Tibial nerve (tissue), 4 donors: ENCODE measurements around the gene YES1. TPM values are rescaled to one million over a fixed set of nuclear protein-coding genes. Genes with fewer than 3 reads are reported as not detected.

Experiments used
- DNase-seq, 2 donors: peaks; one replicate each; pipeline ENCODE4 v3.0.0-alpha.2; 2019; ENCODE audit warnings: low spot score in 2 of 2
- H3K27ac ChIP-seq, 4 donors: fragments of 200-600 bp; sonication (generic) in 3 of 4; one replicate each; pipeline ENCODE4 v1.5.1; 2017 to 2019; ENCODE audit warnings: mild to moderate bottlenecking in 1 of 4
- H3K27me3 ChIP-seq, 2 donors: fragments of 200-600 bp; sonication (generic) in 1 of 2; one replicate each; pipeline versions ENCODE4 v1.5.1 to v1.6.0; 2017 to 2019
- H3K36me3 ChIP-seq, 3 donors: fragments of 200-600 bp; sonication (generic); one replicate each; pipeline ENCODE4 v1.5.1; 2018 to 2019
- H3K4me1 ChIP-seq, 4 donors: fragments of 200-600 bp; sonication (generic) in 3 of 4; one replicate each; pipeline ENCODE4 v1.5.1; 2017 to 2019
- H3K4me3 ChIP-seq, 4 donors: fragments of 200-600 bp; sonication (generic) in 3 of 4; one replicate each; pipeline ENCODE4 v1.5.1; 2017 to 2019; ENCODE audit warnings: mild to moderate bottlenecking in 1 of 4, moderate library complexity in 1 of 4
- H3K9me3 ChIP-seq, 4 donors: fragments of 200-600 bp; sonication (generic) in 3 of 4; one replicate each; pipeline ENCODE4 v1.5.1; 2017 to 2019
- EP300 ChIP-seq, 2 donors: sonication (generic); formaldehyde crosslinking; IDR thresholded peaks; one replicate each; pipeline ENCODE4 v1.6.1; 2017; ENCODE audit warnings: antibody characterized with exemption in 2 of 2, mild to moderate bottlenecking in 1 of 2
- POLR2A ChIP-seq, 2 donors: fragments of 450-650 bp; IDR thresholded peaks; one replicate each; pipeline ENCODE4 v1.6.1; 2017; ENCODE audit warnings: antibody characterized with exemption in 2 of 2, mild to moderate bottlenecking in 2 of 2, moderate library complexity in 2 of 2
- WGBS, 2 donors: methylation state at CpG; one replicate each; pipeline ENCODE4 v1.1.5; 2018; 5-methylcytosine and 5-hydroxymethylcytosine counted together
- total RNA-seq, 4 donors: library from RNA; depleted of rRNA; stranded (reverse); fragments of >200 nt; gene quantifications; one replicate each; pipeline ENCODE4 v1.1.0, GENCODE V29; 2016
- TF ChIP-seq, protein P1 (sequence below), 5 experiments: fragments of 200-600 bp in 3 of 5; fragments of 450-650 bp in 2 of 5; sonication (generic) in 3 of 5; IDR thresholded peaks; one replicate each; pipeline ENCODE4 v1.5.1; 2016 to 2019; ENCODE audit warnings: antibody characterized with exemption in 5 of 5, mild to moderate bottlenecking in 3 of 5, moderate library complexity in 2 of 5

The YES1 gene
- total RNA-seq, 4 donors from 2014 or later = 47.5 to 73.0 (median 59.1) TPM

DNA sequence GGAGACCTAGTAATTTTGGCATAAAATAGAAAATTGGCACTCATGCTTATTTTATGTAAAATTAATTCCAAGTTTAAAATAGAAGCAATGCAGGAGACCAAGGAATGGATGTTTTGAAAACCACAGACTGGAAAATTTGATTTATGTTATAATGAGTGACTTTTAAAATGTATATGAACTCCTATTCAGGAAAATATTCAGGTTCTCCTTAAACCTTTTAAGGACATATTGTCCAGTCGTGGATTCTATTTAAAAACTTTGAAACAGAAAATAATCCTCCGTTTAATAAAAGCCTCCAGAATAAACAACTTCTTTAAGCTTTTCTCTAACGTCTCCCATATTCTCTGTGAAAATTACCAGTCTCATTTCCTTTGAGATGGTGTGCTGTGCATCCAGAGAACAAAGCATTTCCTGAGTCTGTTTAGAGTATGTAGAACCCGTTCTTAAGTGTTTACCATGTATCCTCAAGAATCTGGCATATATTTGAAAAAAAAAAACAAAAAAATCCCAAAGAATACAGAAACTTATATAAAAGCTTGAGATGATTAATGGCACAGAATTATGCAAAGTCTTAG, 8.6 kb upstream of the YES1 start:
- no peaks in the 10 kb centered on the region for H3K36me3 ChIP-seq
- H3K4me3 ChIP-seq = no peak overlapping the region
- H3K9me3 ChIP-seq = no peaks in the 10 kb centered on the region
- no peak for DNase-seq
- TF ChIP-seq, protein P1, sequence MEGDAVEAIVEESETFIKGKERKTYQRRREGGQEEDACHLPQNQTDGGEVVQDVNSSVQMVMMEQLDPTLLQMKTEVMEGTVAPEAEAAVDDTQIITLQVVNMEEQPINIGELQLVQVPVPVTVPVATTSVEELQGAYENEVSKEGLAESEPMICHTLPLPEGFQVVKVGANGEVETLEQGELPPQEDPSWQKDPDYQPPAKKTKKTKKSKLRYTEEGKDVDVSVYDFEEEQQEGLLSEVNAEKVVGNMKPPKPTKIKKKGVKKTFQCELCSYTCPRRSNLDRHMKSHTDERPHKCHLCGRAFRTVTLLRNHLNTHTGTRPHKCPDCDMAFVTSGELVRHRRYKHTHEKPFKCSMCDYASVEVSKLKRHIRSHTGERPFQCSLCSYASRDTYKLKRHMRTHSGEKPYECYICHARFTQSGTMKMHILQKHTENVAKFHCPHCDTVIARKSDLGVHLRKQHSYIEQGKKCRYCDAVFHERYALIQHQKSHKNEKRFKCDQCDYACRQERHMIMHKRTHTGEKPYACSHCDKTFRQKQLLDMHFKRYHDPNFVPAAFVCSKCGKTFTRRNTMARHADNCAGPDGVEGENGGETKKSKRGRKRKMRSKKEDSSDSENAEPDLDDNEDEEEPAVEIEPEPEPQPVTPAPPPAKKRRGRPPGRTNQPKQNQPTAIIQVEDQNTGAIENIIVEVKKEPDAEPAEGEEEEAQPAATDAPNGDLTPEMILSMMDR (IDR thresholded peaks at IDR 0.05) = no peak
- no peak for TF ChIP-seq EP300 (IDR thresholded peaks at IDR 0.05)
- no peak for TF ChIP-seq POLR2A (IDR thresholded peaks at IDR 0.05)
- H3K4me1 ChIP-seq = no peaks in the 10 kb centered on the region
- H3K27me3 ChIP-seq = peaks cover 0 to 6% of the 10 kb centered on the region in 2 donors
- WGBS, 2 donors = 26 to 27% methylated on average over 4 of the region's 4 CpGs
- no peak overlapping the region for H3K27ac ChIP-seq

DNA sequence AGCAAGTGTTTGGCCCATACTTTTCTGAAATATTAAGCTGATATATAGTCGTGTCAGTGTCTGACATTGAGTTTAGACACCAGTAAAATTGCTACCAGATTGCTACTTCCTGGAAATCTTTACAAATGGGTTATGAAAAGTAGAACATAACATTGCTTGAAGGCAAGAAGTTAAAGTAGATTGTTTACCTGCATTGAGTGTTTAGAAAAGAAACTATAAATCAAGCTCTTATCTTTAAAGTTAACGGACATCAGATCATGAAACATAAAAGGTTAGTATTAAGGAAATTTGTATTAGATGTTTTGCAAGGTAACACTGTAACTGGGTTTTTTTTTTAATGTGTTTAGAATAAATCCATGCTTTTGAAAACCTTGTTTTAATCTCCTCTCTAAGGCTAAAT, 4.8 kb upstream of the YES1 start:
- Histone ChIP-seq H3K27ac (no peak overlapping the region), H3K36me3 (no peaks in the 10 kb centered on the region), H3K4me1 (peaks cover 0 to 8% (median 0%) of the 10 kb centered on the region in 4 donors), H3K27me3 (peaks cover 0 to 6% of the 10 kb centered on the region in 2 donors), H3K9me3 (no peaks in the 10 kb centered on the region), H3K4me3 (no peak overlapping the region)
- TF ChIP-seq, protein P1 (IDR thresholded peaks at IDR 0.05) = no peak
- TF ChIP-seq EP300 (IDR thresholded peaks at IDR 0.05) = no peak
- WGBS, 2 donors = 56 to 60% methylated on average over 2 of the region's 2 CpGs
- no peak for DNase-seq

DNA sequence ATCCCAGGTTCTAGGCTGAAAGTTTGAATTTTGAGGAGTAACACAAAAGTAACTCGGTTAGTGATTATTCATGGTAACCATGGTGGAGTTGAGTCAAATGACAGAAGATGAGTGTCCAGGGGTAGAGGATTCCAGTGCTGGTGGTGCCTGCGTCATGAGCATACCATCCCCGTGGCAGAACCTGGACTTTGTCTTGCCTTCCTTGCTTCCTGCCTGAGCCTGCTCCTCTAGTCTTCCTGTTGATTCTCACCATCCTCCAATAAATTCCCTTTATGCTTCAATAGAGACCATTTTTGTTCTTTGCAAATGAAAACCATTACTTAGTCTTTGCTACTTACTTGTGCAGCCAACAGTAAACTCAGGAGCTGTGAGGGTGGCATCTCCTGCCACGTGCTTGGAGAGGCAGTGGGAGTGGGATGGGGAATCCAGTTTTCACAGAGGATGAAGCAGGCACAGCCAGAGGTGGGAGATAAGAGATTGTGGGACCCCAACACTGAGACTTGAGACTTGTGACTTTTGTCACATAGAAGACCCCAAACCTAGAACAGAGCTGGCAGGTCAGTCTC, 4.1 kb upstream of the YES1 start:
- 83 to 85% methylated on average over 4 of the region's 4 CpGs for WGBS, 2 donors
- Histone ChIP-seq H3K4me1 (peaks cover 0 to 8% (median 0%) of the 10 kb centered on the region in 4 donors), H3K9me3 (no peaks in the 10 kb centered on the region), H3K27ac (no peak overlapping the region), H3K36me3 (no peaks in the 10 kb centered on the region), H3K4me3 (no peak overlapping the region), H3K27me3 (peaks cover 0 to 6% of the 10 kb centered on the region in 2 donors)
- DNase-seq = no peak
- TF ChIP-seq, protein P1 (IDR thresholded peaks at IDR 0.05) = no peak
- TF ChIP-seq POLR2A (IDR thresholded peaks at IDR 0.05) (no peak), EP300 (IDR thresholded peaks at IDR 0.05) (no peak)

DNA sequence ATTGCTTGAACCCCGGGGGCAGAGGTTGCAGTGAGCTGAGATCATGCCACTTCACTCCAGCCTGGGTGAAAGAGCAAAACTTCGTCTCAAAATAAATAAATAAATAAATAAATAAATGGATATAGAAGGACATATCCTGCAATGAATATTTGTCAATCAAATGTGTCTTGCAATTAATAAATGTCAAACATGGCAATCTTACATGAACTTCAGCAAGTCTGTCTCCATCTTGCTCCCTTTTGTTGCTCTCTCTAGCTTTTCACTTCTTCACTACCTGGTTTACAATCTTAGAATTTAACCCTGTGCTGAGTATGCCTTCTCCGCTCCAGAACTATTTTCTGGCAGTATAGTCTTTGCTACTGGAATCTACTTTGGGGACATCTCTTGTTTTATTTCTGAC, 3.3 kb upstream of the YES1 start:
- no peak overlapping the region for H3K27ac ChIP-seq
- TF ChIP-seq, protein P1 (IDR thresholded peaks at IDR 0.05) = no peak
- no peaks in the 10 kb centered on the region for H3K9me3 ChIP-seq
- peaks cover 0 to 14% (median 3%) of the 10 kb centered on the region in 4 donors for H3K4me1 ChIP-seq
- DNase-seq = no peak
- H3K27me3 ChIP-seq = peaks cover 0 to 6% of the 10 kb centered on the region in 2 donors
- no peaks in the 10 kb centered on the region for H3K36me3 ChIP-seq
- 70 to 81% methylated on average over 3 of the region's 3 CpGs for WGBS, 2 donors
- no peak overlapping the region for H3K4me3 ChIP-seq

DNA sequence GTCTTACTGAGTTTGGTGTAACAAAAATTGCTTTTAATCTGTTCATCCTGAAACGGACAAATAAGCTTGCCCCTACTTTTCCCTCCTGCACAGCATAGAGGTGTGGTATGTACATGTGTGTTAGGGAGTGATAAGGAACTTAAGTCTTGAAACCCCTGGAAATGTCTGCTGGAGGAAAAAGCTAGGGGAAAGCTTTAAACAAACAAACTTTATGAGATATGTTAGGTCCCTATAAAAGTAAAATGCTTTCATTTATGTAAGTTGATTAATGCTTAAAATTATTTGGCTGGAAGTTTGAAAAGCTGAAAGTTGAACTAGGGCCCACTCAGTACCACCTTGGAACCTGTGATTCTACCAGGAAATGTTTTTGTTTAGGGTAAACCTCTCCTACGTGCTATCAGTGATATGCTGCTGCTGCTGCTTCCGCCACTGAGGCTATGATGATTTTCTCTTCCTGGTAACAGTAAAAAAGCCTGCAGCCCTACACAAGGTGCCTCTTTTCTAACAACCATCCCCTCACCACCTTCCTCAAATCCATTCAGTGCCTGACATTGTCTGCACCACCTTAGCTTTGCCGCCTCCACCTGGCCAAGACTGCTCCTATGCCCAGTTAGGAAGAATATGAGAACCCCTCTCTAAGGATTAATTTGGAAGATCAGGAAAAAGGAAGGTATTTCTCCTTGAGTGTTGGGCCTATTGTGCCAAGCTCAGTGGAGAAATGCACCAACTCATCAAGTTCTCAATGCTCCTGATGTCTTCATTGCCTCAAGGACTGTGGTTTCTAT, 2.5 kb upstream of the YES1 start:
- no peaks in the 10 kb centered on the region for H3K36me3 ChIP-seq
- TF ChIP-seq, protein P1 (IDR thresholded peaks at IDR 0.05) = no peak
- TF ChIP-seq EP300 (IDR thresholded peaks at IDR 0.05) (no peak), POLR2A (IDR thresholded peaks at IDR 0.05) (no peak)
- no peak overlapping the region for H3K4me3 ChIP-seq
- 76 to 81% methylated on average over 4 of the region's 4 CpGs for WGBS, 2 donors
- H3K27me3 ChIP-seq = no peaks in the 10 kb centered on the region
- H3K4me1 ChIP-seq = peaks cover 0 to 18% (median 5%) of the 10 kb centered on the region in 4 donors
- H3K27ac ChIP-seq = no peak overlapping the region
- H3K9me3 ChIP-seq = no peaks in the 10 kb centered on the region
- DNase-seq = no peak
